Measurements from ENCODE around the gene CTRB1.

DNA sequence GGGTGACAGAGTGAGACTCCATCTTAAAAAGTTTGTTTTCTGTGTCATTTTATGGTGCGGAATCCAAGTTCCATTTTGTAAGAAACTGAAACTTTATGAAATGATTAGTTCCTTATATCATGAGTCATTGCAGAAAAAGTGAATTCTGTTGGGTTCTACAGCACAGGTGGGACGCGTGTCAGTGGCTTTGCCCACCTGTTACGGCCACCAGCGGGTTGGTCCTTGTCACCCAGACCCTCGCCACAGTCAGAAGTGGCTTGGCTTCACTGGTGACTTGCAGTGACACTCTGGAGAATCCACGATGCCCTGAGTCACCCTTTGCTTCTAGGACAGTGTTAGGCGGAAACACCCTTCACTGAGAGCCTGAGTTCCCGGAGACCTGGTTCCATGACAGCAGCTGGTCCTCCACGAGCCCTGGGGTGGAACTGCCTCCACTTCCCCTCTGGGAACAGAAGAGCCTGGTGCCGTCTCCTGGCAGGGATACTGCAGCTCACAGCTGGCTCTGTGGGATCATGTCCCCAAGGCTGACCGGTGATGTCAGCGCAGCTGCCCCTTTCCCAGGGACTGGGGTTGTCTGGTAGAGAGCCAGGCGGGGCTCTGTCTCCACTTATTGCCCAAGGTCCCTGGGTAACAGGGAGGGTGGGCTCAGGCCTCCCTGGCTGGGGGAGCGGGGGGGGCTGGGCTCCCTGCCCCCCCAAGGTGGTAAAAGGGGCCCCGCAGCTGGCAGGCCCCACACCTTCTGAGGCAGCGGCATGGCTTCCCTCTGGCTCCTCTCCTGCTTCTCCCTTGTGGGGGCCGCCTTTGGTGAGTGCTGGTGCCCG is at the start of gene CTRB1:
- TF ChIP-seq, protein P1, sequence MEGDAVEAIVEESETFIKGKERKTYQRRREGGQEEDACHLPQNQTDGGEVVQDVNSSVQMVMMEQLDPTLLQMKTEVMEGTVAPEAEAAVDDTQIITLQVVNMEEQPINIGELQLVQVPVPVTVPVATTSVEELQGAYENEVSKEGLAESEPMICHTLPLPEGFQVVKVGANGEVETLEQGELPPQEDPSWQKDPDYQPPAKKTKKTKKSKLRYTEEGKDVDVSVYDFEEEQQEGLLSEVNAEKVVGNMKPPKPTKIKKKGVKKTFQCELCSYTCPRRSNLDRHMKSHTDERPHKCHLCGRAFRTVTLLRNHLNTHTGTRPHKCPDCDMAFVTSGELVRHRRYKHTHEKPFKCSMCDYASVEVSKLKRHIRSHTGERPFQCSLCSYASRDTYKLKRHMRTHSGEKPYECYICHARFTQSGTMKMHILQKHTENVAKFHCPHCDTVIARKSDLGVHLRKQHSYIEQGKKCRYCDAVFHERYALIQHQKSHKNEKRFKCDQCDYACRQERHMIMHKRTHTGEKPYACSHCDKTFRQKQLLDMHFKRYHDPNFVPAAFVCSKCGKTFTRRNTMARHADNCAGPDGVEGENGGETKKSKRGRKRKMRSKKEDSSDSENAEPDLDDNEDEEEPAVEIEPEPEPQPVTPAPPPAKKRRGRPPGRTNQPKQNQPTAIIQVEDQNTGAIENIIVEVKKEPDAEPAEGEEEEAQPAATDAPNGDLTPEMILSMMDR (IDR thresholded peaks at IDR 0.05) = no peak
- TF ChIP-seq POLR2A (IDR thresholded peaks at IDR 0.05) = no peak
